Activated CD4-positive, alpha-beta T cell treated with anti-CD3 and anti-CD28 coated beads for 1 hour (primary cell): Measurements from ENCODE around the gene ZCCHC24.
A peak's percentile ranks its signal among the peaks of the same experiment; 100 is the strongest.

Source experiments
- DNase-seq: peaks from one replicate; pipeline ENCODE4 v3.0.0-alpha.2; 2020

Gene ZCCHC24

DNA sequence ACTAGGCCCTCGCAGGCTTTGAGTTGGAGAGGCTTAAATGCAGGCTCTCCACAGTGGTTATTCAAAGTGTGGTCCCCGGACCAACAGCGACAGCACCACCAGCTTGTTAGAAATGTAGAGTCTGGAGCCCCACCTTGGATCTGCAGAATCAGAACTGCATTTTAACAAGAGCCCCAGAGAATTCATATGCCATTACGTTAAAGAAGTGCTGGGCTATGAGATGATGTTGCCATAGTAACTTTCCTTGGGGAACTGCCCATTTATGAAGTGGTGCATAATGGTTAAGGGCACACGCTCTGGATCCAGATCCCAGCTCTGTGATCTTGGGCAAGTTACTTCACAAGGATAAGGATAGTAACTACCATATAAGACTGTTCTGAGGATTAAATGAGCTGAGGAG is 48.9 kb downstream of the ZCCHC24 start:
- DNase-seq = no peak

- no peak for DNase-seq
Measured at GRCh38 chr10:79394664-79395063, 50.8 kb downstream of the ZCCHC24 start.

DNA sequence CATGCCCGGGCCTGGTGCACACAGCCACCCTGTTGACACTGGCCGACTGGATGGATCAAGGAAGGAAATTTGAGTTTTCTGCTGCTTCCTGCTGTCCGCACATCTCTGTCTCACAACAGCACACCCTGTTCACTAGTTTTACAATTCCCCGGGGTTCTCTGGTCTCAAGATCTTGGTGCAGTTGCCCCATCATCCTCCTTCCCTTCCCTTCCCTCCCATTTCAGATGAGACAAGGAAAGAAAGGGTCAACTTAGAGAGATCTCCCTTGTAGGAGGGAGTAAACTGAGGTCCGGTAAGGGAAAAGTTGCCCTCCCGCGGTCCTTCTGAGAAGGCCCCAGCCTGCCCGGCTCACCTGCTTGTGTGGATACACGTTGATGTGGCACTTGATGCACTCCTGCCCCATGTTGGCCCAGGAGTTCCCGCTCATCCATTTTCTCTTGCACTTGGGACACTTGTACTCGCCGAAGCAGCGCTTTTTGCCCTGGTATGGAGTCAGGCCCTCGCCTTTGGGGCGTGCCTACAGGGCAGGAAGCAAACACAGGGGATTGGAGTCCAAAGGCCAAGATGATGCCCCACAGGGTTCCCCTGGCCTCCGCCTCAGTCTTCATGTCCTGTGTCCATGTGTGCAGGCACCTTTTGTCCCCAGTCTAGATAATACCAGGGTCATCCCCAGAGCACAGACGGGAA is 51.4 kb downstream of the ZCCHC24 start:
- DNase-seq = no peak

GRCh38 chr10:79393221-79393923 is 52.1 kb downstream of the ZCCHC24 start:
- DNase-seq = no peak

DNA sequence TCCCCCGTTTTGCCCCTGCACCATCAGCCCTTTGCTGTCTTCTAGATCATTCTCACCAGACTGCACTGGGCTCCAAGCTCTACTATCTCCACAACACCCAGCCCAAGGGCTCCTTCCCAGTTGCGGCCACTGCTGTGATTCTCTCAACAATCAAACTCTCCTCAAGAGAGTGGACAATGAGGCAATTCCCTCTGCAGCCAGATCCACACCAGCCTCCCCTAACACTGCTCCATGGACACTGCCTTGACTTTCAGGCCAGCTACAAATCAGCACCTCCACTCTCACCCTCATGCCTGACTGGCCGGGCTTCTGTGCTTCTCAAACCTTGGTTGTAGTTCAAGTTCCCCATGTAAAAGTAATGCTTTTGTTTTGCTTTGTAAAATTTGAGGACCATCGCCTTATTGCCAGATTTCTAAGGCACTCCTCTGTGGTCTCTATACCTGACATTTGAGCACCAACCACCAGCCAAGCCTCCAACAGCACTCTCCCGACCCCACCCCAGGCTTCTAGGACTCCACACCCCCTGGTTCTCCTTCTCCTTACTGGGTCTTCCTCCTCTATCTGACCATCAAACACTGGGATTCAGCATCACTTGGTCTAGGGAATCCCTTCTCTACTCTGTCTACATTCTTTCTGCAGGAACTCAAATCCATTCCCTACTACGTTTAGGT is 52.8 kb downstream of the ZCCHC24 start:
- no peak for DNase-seq

DNA sequence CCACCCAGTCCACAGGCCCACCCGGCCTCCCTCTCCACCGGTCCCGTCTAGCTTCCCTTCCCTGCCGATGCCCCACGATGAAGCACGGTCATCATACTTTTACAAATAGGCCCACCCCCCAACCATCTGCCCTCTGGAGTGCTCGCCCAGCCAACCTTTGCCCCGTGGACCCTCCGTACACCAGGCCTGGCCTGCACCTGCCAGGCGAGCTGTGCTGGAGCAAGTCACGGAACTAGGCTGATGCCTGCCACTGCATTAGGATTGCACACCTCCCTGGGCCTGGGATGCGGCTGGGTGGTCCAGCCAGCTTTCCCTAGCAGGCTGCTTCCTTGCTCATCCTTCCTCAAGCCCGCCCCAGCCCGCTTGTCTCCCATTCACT is 53.4 kb downstream of the ZCCHC24 start:
- DNase-seq = no peak

DNA sequence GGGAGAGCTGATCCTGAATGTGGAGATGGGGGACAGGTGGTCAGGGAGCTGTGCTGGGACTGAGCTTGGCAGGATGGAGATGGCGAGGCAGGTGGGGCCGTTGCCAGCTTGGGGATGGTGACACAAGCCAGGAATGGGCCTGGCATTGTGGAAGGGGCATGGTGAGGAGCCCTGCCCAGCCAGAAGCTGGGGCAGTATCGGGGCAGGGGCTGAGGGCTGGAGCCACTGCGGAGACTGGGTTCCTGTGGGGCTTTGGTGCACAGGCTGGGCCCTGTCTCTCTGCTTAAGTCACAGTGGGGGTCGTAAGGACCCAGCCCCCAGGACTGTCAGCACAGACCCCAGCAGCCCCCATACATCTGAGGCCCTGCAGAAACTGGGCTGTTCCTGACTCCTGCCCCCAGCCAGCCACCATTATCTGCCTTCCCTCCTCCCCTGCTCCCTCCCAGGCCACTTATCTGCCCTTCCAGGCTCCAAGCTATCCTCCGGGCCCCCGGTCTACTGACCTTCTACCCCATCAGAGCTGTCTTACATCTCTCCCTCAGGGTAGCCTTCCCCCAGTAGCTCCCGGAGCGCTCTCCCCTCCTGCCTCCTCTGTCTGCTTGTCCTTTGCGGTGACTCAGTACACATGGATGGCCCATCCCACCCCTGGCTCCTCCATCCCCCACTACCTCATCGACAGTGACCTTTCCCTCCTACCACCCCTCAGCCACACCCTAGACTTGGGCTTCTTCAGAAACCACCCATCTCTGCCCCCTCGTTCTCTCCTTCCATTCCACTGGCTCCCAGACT is 54.0 kb downstream of the ZCCHC24 start:
- DNase-seq = no peak

- DNase-seq = no peak
Measured at GRCh38 chr10:79390551-79391229, 54.7 kb downstream of the ZCCHC24 start.

GRCh38 chr10:79390057-79390456 is 55.4 kb downstream of the ZCCHC24 start:
- DNase-seq = no peak

DNA sequence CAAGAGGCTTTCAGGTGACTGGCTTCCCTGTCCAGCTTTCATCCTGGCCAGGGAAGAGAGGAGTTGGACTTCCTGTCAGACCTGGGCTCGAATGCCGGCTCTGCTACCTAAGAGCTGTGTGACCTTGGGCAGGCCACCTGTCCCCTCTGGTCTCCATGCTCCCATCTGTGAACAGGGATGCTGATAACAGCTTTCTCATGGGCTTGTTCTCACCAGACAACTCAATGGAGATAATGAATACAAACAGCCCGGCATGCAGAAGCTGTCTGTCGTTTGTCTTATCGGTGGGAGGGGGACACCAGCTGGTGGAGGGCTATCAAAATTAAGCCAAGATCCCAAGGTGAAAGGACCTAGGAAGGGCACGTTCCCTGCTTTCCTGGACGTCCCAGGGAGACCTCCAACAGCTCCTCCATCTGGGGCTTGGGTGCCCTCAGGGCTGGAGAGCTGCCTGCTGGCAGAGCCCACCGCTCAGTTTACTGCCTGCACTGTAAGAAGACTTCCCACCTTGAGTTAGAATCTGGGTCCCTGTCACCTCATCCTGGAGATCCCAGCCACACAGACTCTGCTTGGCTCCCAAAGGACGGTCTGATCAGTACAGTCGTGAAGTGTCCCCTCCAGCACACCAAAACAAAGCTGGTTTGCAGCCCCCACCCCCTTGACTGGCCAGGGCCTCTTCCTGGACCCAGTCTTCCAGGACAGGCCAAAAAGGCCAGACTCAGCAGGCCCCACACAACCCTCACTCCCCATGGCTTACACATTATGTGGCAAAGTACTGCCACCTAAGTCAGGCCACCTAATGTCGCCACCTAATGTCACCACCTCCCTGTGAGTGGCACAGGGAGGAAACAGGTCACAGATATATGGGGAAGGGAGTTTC is 57.2 kb downstream of the ZCCHC24 start:
- peak; percentile 2 for DNase-seq

DNA sequence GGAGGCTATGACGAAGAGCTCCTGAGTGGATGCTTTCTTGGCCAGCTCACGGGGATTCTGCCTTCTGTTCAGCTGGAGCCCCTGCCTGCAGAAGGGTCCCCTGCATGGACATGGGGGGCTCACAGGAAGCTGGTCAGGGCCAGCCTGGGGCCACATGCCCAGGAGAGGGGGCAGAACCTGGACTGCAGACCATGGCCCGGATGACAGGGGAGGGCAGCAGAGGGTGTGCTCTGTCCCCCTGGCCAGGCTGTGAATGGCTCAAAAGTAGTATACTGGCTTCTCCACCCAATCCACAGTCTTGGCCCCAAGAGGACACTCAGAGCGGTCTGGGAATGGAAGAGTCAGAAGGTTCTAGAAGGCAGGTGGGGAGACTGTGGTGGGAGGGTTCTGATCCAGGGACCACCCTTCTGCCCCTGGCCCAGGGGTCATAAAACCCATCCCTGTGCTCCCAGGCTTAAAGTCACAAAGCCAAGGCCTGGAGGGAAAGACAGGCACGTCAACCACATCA is 57.9 kb downstream of the ZCCHC24 start:
- no peak for DNase-seq

- peak; percentile 4 for DNase-seq
Measured at GRCh38 chr10:79386637-79387465, 58.6 kb downstream of the ZCCHC24 start.

DNA sequence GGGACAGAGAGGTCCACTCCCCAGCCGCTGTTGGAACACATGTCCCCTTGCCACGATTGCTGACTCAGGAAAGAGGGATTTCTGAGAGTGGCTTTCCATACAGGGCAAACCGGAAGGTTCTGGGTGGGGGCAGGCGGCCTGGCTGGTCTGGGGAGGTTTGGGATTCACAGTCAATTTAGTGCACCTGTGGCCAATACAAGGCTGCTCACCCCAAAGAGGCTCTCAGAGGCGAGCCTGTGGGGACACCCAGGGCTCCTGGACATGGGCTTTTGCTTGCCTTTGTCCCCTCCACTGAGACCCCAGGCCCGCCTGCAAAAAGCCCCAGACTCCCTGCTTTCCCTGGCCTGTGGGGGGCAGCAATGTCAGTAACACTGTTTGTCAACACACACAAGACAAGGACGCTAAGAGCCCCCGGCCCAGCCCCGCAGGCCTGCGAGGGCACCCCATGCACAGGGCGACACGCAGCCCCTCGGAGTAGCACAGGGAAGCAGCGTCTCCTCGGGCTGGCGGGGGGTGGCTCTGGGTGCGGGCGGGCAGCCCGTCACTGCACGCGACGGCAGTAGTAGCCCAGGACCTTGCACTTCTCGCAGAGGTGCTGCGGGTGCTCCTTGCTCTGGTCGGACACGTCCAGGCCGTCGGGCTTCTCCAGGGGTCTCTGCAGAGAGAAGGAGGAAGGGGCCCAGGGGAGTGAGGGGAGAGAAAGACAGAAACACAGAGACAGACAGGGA is 59.5 kb downstream of the ZCCHC24 start:
- peak; percentile 3 for DNase-seq

GRCh38 chr10:79385392-79385795 is 60.0 kb downstream of the ZCCHC24 start:
- no peak for DNase-seq

DNA sequence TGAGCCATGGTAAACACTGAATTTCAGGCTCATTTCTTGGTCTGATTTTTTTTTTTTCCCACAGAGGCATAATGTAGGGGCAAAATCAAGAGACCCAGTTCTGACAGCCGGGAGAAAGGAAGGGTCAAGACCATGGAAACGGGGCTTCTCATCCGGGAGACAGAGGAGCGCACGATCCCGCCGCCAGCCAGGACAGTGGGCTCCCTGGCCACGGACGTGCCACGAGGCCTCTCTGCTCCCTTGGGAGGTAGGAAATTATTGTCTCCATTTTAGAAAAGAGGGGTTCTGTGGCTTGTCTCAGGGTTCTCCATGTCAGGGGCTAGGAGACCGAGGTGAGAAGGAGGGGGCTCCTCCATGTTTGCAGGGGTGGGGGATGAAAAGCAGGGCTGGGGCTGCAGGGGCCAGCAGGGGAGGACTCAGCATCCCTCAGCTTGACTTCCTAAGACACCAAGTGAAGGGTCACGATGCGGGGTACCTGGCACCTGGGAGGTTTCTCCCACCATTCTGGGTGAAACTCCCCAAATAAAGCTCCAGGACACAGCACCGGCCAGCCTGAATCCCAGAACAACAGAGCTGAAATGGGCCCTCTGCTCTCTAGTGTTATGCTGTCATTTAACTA is 60.5 kb downstream of the ZCCHC24 start:
- peak; percentile 2 for DNase-seq

- DNase-seq = peak; percentile 1
Measured at GRCh38 chr10:79383974-79384606, 61.3 kb downstream of the ZCCHC24 start.

- peak; percentile 4 for DNase-seq
Measured at GRCh38 chr10:79382491-79382941, 62.9 kb downstream of the ZCCHC24 start.

- no peak for DNase-seq
Measured at GRCh38 chr10:79381804-79382221, 63.6 kb downstream of the ZCCHC24 start.
